NCI-H524 (cell line): ENCODE data around the gene ZNF12.

Source experiments
- DNase-seq, 2 experiments: peaks; one replicate each; lab custom pipeline; 2025; lab: John Stamatoyannopoulos, UW

Gene ZNF12

DNA sequence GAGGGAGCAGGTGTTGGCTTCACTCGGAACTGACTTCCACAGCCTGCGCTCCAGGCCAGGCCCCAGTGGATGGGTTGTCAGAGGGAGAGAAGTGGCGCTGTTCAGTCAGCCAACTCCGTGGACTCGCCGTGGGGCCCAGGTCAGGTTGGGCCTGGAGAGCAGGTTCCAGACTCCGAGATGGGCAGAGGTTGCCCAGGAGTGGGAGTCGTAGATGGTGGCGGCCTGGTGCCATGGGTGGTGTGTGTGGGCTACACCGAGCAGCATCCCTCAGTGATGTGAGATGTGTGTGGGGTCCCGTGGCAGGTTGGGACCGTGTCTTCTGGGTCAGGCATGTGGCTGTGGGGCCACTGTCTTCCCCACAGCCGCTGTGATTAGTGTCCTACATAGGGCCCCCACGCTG, 59.2 kb downstream of the ZNF12 start:
- no peak for DNase-seq

GRCh38 chr7:6647080-6647479, 59.7 kb downstream of the ZNF12 start:
- DNase-seq = no peak

- no peak for DNase-seq
These were observed 60.3 kb downstream of the ZNF12 start for GRCh38 chr7:6646465-6646864.

GRCh38 chr7:6644728-6645127, 62.0 kb downstream of the ZNF12 start:
- DNase-seq = no peak

- no peak for DNase-seq
These were observed 62.7 kb downstream of the ZNF12 start for GRCh38 chr7:6643915-6644625.

- no peak for DNase-seq
These were observed 63.7 kb downstream of the ZNF12 start for GRCh38 chr7:6642861-6643640.

GRCh38 chr7:6642239-6642839, 64.4 kb downstream of the ZNF12 start:
- no peak for DNase-seq

DNA sequence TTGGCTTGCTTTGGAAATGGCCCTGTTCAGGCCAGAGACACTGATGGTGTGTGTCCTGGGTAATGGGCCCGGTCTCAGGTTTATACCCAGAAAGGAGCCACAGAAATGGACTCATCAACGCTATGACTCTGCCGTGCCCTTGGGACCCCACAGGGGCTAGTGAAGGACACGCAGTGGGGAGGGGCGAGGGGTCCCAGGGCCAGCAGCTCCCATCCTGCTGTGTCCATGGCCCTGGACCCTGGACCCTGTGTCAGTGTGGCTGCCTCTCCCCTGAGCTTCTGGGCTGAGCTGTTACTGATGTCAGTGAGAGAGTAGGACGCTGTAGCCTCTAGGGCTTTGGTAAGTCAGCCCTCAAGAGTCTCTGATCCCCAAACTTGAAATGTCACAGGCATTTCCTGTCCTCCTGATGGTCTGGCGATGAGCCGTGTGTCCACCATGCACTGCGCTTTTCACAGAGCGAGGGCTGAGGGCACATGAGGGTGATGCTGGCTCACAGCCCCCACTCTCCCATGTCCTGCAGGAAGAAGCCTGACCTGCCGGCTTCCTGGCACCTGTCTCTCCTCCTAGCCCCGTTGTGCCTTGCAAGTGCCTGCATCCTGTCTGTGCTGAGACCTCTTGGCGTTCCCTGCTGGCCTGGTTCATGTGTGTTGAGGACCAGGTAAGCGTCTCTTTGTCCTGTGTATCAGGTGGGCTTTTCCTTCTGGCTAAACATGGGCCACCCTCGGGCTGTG, 65.3 kb downstream of the ZNF12 start:
- no peak for DNase-seq

- no peak for DNase-seq
These were observed 66.5 kb downstream of the ZNF12 start for GRCh38 chr7:6640246-6640721.

- no peak for DNase-seq
These were observed 67.1 kb downstream of the ZNF12 start for GRCh38 chr7:6639627-6640026.

GRCh38 chr7:6639032-6639431, 67.7 kb downstream of the ZNF12 start:
- DNase-seq = no peak
